GM12875 (cell line): ENCODE measurements around the gene TMEM125.

Experiments used
- H3K4me3 ChIP-seq: one replicate; pipeline ENCODE4 v1.5.1; 2011; ENCODE audit warnings: low read depth, low read length, control low read depth
- TF ChIP-seq, protein P1 (sequence below): IDR thresholded peaks from 2 replicates; pipeline ENCODE4 v1.5.1; 2011; ENCODE audit warnings: low read depth, mild to moderate bottlenecking, control low read depth, inconsistent platforms, low read length, moderate library complexity, borderline replicate concordance; ENCODE audit not compliant: insufficient read depth

The TMEM125 gene

DNA sequence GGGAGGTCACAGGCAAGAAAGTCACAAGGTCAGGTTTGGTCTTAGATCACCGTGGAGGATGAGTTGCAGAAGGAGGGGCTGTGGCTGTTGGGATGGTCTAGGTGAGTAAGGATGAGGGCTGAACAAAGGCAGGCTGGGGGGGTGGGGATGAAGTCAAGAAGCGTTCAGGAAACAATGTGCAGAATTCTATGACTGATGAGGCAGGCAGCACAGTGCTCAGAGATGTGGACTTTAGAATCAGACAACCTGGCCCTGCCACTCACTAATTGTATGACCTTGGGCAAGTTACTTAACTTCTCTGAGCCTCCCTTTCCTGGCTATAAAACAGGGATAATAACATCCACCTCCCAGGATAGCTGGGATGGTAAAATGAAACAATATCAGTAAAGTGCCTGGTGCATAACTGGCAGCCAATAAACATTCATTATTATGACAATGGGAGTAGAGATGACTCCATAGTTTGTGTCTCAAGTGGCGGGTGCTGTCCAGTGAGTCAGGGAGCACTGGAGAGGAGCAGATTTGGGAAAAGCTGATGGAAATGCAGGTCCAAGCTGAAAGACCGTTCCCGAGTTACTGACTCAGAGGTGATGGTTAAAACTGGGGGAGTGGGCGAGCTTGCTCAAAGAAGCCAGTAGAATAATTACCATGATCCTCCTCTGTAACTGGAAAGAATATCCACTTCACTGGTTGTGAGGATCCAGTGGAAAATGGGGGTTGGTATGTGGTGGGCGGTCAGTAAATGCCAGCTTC lies 33.1 kb downstream of the TMEM125 start:
- TF ChIP-seq, protein P1, sequence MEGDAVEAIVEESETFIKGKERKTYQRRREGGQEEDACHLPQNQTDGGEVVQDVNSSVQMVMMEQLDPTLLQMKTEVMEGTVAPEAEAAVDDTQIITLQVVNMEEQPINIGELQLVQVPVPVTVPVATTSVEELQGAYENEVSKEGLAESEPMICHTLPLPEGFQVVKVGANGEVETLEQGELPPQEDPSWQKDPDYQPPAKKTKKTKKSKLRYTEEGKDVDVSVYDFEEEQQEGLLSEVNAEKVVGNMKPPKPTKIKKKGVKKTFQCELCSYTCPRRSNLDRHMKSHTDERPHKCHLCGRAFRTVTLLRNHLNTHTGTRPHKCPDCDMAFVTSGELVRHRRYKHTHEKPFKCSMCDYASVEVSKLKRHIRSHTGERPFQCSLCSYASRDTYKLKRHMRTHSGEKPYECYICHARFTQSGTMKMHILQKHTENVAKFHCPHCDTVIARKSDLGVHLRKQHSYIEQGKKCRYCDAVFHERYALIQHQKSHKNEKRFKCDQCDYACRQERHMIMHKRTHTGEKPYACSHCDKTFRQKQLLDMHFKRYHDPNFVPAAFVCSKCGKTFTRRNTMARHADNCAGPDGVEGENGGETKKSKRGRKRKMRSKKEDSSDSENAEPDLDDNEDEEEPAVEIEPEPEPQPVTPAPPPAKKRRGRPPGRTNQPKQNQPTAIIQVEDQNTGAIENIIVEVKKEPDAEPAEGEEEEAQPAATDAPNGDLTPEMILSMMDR: no peak
- no peak overlapping the region for H3K4me3 ChIP-seq

DNA sequence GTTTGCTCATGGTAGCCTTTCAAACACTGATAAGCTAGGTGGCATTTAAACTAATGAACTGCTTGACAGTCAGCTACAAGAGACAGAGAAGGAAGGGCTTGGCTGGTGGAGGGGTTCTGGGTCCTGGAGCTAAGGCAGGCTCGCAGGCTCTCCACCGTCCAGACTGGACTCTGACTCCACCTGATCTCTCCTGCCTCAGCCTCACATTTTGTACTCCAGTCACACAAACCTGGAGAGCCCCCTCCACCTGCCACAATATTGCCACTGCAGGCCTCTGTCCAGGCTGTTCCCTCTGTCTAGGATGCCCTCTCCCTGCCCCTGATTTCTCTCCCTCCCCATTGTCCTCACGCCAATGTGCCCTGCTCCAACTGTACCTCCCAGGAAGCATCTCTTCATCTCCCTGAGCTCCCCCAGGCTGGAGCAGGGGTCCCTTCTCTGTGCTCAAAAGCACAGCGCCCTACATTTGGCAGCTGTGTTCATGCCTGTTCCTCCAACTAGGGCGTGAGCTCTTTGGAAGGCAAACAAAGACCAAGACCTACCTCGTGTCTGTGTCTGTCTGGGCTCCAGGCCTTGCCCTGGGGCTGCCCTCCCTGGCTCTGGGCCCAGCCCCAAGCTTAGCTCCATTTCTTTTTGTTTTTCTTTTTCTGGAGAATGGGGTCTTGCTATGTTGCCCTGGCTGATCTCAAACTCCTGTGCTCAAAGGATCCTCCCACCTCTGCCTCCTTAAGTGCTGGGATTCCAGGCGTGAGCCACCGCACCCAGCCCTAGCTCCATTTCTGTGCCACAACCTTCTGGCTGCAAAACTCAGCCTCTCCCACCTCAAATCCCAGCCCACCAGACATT lies 33.9 kb downstream of the TMEM125 start:
- H3K4me3 ChIP-seq: no peak overlapping the region
- TF ChIP-seq, protein P1: no peak

DNA sequence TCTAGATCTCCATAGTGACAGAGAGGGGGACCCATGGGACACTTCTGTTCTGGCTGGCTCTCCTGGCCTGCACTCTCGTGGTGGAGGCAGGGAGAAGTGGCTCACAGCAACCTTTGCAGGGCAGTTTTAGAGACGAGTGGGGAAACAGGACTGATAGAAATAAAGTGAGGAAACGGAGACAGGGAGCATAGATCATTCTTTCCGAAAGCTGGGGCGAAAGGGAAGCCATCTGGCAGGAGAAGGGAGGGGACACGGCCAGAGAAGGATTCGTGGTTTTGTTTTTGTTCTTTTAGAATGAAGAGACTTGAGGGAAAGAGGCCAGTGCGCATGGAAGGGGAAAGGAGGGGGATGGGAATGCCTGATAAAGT lies 34.5 kb downstream of the TMEM125 start:
- TF ChIP-seq, protein P1: no peak

DNA sequence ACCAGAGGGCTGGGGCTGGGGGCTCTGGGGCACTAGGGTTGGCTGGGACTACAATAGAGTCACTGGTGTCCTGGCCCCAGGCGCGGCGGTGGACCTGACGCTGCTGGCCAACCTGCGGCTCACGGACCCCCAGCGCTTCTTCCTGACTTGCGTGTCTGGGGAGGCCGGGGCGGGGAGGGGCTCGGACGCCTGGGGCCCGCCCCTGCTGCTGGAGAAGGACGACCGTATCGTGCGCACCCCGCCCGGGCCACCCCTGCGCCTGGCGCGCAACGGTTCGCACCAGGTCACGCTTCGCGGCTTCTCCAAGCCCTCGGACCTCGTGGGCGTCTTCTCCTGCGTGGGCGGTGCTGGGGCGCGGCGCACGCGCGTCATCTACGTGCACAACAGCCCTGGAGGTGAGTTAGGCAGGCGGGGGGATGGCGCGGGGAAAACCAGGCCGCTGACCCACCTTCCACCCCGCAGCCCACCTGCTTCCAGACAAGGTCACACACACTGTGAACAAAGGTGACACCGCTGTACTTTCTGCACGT lies 35.1 kb downstream of the TMEM125 start:
- TF ChIP-seq, protein P1: no peak
- H3K4me3 ChIP-seq: no peak overlapping the region

More for the DNA sequence above, 34.5 kb downstream of the TMEM125 start:
- no peak overlapping the region for H3K4me3 ChIP-seq

DNA sequence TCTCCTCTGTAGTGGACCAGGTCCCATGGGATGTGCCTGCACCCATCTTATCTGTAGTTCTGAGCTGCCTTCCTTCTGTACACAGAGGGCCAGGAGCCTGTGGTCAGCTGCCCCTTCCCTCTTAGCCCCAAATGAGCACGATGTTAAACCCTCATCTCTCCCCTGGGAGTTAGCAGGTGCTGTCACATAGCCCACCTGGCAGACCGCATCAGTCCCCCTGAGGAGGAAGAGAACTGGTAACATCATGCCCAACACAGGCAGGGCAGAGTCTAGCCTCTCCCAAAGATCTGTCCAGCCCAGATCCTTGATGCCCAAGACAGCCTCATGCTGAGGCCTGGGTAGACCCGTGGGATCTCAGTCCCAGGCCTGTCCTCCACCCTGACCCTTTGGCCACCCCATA lies 35.7 kb downstream of the TMEM125 start:
- no peak overlapping the region for H3K4me3 ChIP-seq
- TF ChIP-seq, protein P1: no peak

DNA sequence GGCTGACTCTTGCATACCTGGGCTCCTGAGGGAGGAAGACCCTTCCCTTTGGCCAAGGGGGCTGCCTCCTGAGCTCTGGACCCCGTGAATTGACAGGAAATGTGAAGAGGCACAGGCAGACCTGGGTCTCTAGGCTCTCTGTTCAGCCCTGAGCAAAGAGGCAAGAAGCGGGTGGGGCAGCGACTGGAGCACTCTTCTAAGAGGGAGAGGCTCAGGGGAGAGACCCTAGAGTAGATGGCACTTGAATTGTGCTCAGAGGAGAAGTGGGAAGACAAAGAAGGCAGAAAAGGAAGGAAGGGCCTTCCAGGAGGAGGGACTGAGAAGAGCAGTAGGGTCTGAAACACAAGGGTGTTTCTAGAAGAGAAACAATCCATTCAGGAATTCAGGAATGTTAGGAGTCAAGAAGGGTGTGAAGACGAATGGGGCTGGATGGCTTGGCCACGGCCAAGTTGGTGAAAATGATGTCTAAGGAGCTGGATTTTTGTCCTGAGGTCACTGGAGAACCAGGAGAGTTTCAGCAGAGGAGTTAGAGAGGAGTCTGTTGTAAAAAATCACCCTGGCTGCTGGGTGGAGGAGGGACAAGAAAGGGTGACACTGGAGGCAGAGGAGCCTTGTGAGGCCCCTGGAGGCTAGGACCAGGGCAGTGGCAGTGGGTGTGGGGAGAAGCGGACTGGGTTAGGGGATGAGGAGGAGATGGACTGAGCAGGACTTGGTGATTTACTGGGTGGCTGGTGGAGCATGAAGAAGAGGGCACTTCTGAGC lies 36.3 kb downstream of the TMEM125 start:
- no peak overlapping the region for H3K4me3 ChIP-seq
- TF ChIP-seq, protein P1: no peak
